Transverse colon (tissue), 4 donors: ENCODE results near the gene SPDYE17.
"Not testable (repeated sequence)": the region's sequence is repeated elsewhere in the genome, so short reads cannot be mapped to it uniquely, and the experiment has no call there.

ENCODE experiments used
- CTCF ChIP-seq, 5 experiments: fragments of 200-600 bp in 3 of 5; fragments of 450-650 bp in 2 of 5; sonication (generic) in 3 of 5; IDR thresholded peaks; 1 replicate in 2 of 5; 2 replicates in 3 of 5; pipeline ENCODE4 v1.5.1; 2016 to 2017; ENCODE audit warnings: antibody characterized with exemption in 5 of 5, inconsistent platforms in 3 of 5, mild to moderate bottlenecking in 2 of 5, moderate library complexity in 1 of 5
- EP300 ChIP-seq: sonication (generic); formaldehyde crosslinking; IDR thresholded peaks from one replicate; pipeline ENCODE4 v1.6.1; 2017; ENCODE audit warnings: antibody characterized with exemption, low read depth
- POLR2A ChIP-seq: fragments of 450-650 bp; IDR thresholded peaks from one replicate; pipeline ENCODE4 v1.6.1; 2016; ENCODE audit warnings: antibody characterized with exemption, mild to moderate bottlenecking, moderate library complexity
- POLR2AphosphoS5 ChIP-seq, 3 donors: sonication (generic); formaldehyde crosslinking; IDR thresholded peaks; one replicate each; pipeline ENCODE4 v1.6.1; 2016; ENCODE audit warnings: antibody characterized with exemption in 3 of 3

- TF ChIP-seq POLR2AphosphoS5 (IDR thresholded peaks at IDR 0.05); CTCF (IDR thresholded peaks at IDR 0.05); POLR2A; EP300: not testable (repeated sequence)
Observed at GRCh38 chr7:76996932-76997331, 35.2 kb downstream of the SPDYE17 start.
